H1 (cell line): ENCODE results near the gene RFX3.

Source experiments
- CTCF ChIP-seq, 3 experiments: IDR thresholded peaks; 1 replicate in 2 of 3; 2 replicates in 1 of 3; pipeline versions ENCODE4 v1.5.1 to v1.6.1; 2011; ENCODE audit warnings: low read length in 3 of 3, mild to moderate bottlenecking in 3 of 3, inconsistent platforms in 2 of 3, low read depth in 1 of 3, moderate library complexity in 1 of 3; ENCODE audit not compliant: insufficient read depth in 1 of 3; ENCODE audit errors: control extremely low read depth in 1 of 3
- JUND ChIP-seq: IDR thresholded peaks from 2 replicates; pipeline ENCODE4 v1.6.1; 2011; ENCODE audit warnings: mild to moderate bottlenecking, improper control_type of control experiment, low read length
- KDM5A ChIP-seq: fragments of 200-600 bp; IDR thresholded peaks from 2 replicates; pipeline ENCODE4 v1.7.1; 2012; ENCODE audit warnings: mild to moderate bottlenecking, low read length, inconsistent platforms, mixed read lengths
- MAFK ChIP-seq: IDR thresholded peaks from 2 replicates; pipeline ENCODE4 v1.6.1; 2012; ENCODE audit warnings: low read depth, mild to moderate bottlenecking, improper control_type of control experiment, low read length
- POLR2A ChIP-seq, 2 experiments: IDR thresholded peaks; 1 replicate in 1 of 2; 2 replicates in 1 of 2; pipeline ENCODE4 v1.6.1; 2011; ENCODE audit warnings: low read depth in 2 of 2, low read length in 2 of 2, mild to moderate bottlenecking in 2 of 2; ENCODE audit errors: control extremely low read depth in 1 of 2
- SIRT6 ChIP-seq: IDR thresholded peaks from one replicate; pipeline ENCODE4 v1.7.1; 2012; ENCODE audit warnings: low read length, inconsistent platforms

GRCh38 chr9:3482578-3482977, 43.2 kb downstream of the RFX3 start:
- TF ChIP-seq KDM5A, result no peak
- TF ChIP-seq JUND, result no peak
- no peak for TF ChIP-seq POLR2A (IDR thresholded peaks at IDR 0.05; ENCODE audit: control extremely low read depth in 1 of 2, low read depth in 2 of 2, low read length in 2 of 2)
- TF ChIP-seq CTCF (IDR thresholded peaks at IDR 0.05; ENCODE audit: control extremely low read depth in 1 of 3, insufficient read depth in 1 of 3, low read depth in 1 of 3, low read length in 3 of 3), result no peak
- no peak for TF ChIP-seq MAFK
- no peak for TF ChIP-seq SIRT6
